Parathyroid adenoma (tissue), 2 donors: ENCODE results near the gene SLCO2A1.
A peak's percentile ranks its signal among the peaks of the same experiment; 100 is the strongest.

Source experiments
- H2AFZ ChIP-seq: fragments of 300-600 bp; sonication (generic); one replicate; pipeline ENCODE4 v1.7.0; 2017; ENCODE audit warnings: antibody characterized with exemption, mild to moderate bottlenecking
- H3K27ac ChIP-seq: fragments of 300-600 bp; sonication (generic); one replicate; pipeline ENCODE4 v1.7.0; 2017
- H3K27me3 ChIP-seq: fragments of 300-600 bp; sonication (generic); one replicate; pipeline ENCODE4 v1.7.0; 2017; ENCODE audit warnings: low read length; ENCODE audit not compliant: control insufficient read depth, insufficient read depth
- H3K36me3 ChIP-seq: fragments of 300-600 bp; sonication (generic); one replicate; pipeline ENCODE4 v1.7.0; 2017; ENCODE audit warnings: low read length; ENCODE audit not compliant: control insufficient read depth, insufficient read depth
- H3K4me1 ChIP-seq: fragments of 300-600 bp; sonication (generic); one replicate; pipeline ENCODE4 v1.7.0; 2017; ENCODE audit warnings: control low read depth
- H3K4me2 ChIP-seq: fragments of 300-600 bp; sonication (generic); one replicate; pipeline ENCODE4 v1.7.0; 2017; ENCODE audit warnings: low read length
- H3K4me3 ChIP-seq: fragments of 300-600 bp; sonication (generic); one replicate; pipeline ENCODE4 v1.7.0; 2017; ENCODE audit warnings: low read depth, low read length
- H3K79me2 ChIP-seq: fragments of 300-600 bp; sonication (generic); one replicate; pipeline ENCODE4 v1.7.0; 2017; ENCODE audit warnings: control low read depth
- H3K9ac ChIP-seq: fragments of 300-600 bp; sonication (generic); one replicate; pipeline ENCODE4 v1.7.0; 2017; ENCODE audit warnings: mild to moderate bottlenecking
- H3K9me3 ChIP-seq: fragments of 300-600 bp; sonication (generic); one replicate; pipeline ENCODE4 v1.7.0; 2017; ENCODE audit warnings: low read length; ENCODE audit not compliant: control insufficient read depth
- TF ChIP-seq, protein P1 (sequence below): fragments of 300-600 bp; sonication (generic); IDR thresholded peaks from one replicate; pipeline ENCODE4 v1.7.0; 2017; ENCODE audit warnings: antibody characterized with exemption, mild to moderate bottlenecking
- donor health status: primary hyperparathyroidism.

SLCO2A1 gene

DNA sequence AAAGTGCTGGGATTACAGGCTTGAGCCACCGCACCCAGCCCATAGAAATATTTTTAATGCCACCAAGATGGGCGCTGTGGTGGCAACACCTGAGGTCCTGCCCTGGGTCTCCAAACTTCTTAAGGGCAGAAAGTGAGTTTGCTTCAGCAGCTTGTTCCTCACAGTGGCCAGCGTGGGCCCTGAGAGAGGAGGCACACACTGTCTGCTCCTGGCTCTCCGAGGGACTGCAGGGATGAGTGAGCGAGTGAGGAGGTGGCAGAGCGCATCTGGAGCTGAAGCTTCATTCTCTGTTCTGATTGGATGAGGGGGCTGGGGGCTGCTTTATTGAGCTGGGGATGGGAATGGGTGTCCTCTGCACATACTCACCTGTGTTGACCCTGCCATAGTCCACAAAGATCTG lies 76.4 kb downstream of the SLCO2A1 start:
- Histone ChIP-seq H3K36me3 (no peaks in the 10 kb centered on the region), H3K27ac (no peak overlapping the region), H3K9me3 (no peaks in the 10 kb centered on the region), H3K79me2 (no peaks in the 10 kb centered on the region), H3K4me1 (no peaks in the 10 kb centered on the region), H3K27me3 (no peaks in the 10 kb centered on the region), H2AFZ (no peak overlapping the region), H3K4me2 (no peak overlapping the region), H3K4me3 (no peak overlapping the region), H3K9ac (no peak overlapping the region)
- TF ChIP-seq, protein P1, sequence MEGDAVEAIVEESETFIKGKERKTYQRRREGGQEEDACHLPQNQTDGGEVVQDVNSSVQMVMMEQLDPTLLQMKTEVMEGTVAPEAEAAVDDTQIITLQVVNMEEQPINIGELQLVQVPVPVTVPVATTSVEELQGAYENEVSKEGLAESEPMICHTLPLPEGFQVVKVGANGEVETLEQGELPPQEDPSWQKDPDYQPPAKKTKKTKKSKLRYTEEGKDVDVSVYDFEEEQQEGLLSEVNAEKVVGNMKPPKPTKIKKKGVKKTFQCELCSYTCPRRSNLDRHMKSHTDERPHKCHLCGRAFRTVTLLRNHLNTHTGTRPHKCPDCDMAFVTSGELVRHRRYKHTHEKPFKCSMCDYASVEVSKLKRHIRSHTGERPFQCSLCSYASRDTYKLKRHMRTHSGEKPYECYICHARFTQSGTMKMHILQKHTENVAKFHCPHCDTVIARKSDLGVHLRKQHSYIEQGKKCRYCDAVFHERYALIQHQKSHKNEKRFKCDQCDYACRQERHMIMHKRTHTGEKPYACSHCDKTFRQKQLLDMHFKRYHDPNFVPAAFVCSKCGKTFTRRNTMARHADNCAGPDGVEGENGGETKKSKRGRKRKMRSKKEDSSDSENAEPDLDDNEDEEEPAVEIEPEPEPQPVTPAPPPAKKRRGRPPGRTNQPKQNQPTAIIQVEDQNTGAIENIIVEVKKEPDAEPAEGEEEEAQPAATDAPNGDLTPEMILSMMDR: no peak

DNA sequence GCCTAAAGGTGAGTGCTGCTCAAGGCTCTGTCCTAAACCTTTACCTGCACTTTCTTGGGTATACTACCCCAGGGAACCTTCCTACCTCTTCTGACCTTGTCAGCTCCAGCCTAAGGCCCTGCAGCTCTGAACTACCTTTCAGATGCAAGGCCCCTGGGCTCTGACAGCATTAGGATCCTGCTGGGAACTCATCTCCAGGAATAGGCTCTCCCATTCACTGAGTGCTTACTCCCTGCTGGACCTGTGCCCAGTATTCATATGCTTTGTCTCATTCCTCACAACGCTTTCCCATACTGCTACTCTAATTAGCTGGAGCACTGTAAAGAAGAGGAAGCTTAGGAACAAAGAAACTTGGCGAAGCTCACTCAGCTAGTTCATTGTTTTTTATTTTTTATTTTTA lies 80.3 kb downstream of the SLCO2A1 start:
- H2AFZ ChIP-seq: no peak overlapping the region
- H3K4me2 ChIP-seq: no peak overlapping the region
- no peaks in the 10 kb centered on the region for H3K4me1 ChIP-seq
- no peaks in the 10 kb centered on the region for H3K27me3 ChIP-seq
- H3K9me3 ChIP-seq: no peaks in the 10 kb centered on the region
- H3K27ac ChIP-seq: no peak overlapping the region
- no peaks in the 10 kb centered on the region for H3K36me3 ChIP-seq
- H3K9ac ChIP-seq: no peak overlapping the region
- no peaks in the 10 kb centered on the region for H3K79me2 ChIP-seq
- TF ChIP-seq, protein P1: no peak
- H3K4me3 ChIP-seq: no peak overlapping the region

DNA sequence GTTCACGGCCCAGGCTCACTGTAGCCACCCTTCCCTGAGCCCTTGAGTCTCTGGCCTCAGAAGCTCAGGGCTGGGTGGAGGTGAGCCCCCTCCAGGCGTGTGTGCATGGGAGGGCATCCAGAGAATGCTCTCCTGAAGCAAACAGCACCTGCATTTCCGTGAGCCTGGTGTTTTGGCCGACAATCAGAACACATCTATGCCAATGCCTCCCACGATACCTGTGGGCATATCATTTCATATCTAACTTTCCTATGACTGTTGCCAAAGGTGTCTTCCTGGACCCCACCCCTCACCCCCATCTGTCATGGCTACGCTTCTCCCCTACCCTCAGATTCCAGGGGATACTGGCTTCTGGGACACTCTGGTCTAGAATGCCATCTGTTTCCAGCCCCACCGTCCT lies 80.7 kb downstream of the SLCO2A1 start:
- Histone ChIP-seq H2AFZ (no peak overlapping the region), H3K79me2 (no peaks in the 10 kb centered on the region), H3K4me1 (no peaks in the 10 kb centered on the region), H3K27ac (no peak overlapping the region), H3K36me3 (no peaks in the 10 kb centered on the region), H3K9me3 (no peaks in the 10 kb centered on the region), H3K9ac (no peak overlapping the region), H3K4me3 (no peak overlapping the region), H3K27me3 (no peaks in the 10 kb centered on the region), H3K4me2 (no peak overlapping the region)
- TF ChIP-seq, protein P1: no peak

DNA sequence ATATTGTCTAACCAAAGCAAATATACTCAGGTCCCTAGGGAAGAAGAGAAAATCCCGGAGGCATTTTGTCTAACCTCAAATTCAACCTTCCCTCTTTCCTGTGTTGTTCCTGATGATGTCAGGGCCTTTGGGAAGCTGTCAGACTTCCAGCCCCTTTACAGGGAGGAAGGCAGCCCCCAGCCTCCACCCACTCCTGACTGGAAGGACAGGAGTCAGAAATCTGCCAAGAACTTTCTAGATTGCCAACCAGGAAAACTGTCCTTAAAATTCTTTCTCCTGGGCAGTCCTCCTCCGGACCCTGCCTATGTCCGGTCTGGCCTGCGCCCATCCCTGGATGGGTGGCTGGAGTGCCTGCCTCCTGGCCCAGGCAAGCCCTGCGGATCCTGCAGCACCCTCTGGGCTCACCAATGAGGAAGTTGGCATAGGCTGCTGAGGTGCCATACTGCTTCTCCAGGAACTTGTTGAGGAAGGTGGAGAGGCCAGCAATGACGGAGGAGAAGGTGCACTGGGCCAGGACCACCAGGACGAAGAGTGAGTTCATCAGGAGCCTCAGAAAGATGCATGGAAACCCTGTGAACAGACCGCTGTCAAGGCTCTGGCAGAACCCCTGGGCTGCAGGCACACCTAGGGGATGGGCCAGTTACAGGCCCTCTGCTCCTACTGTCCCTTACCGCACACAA lies 81.5 kb downstream of the SLCO2A1 start:
- H3K4me2 ChIP-seq: no peak overlapping the region
- peak overlapping the region; percentile 36 for H3K27ac ChIP-seq
- no peaks in the 10 kb centered on the region for H3K9me3 ChIP-seq
- no peak overlapping the region for H3K4me3 ChIP-seq
- no peaks in the 10 kb centered on the region for H3K4me1 ChIP-seq
- no peak overlapping the region for H2AFZ ChIP-seq
- no peaks in the 10 kb centered on the region for H3K36me3 ChIP-seq
- no peaks in the 10 kb centered on the region for H3K27me3 ChIP-seq
- TF ChIP-seq, protein P1: no peak
- H3K79me2 ChIP-seq: no peaks in the 10 kb centered on the region
- no peak overlapping the region for H3K9ac ChIP-seq

DNA sequence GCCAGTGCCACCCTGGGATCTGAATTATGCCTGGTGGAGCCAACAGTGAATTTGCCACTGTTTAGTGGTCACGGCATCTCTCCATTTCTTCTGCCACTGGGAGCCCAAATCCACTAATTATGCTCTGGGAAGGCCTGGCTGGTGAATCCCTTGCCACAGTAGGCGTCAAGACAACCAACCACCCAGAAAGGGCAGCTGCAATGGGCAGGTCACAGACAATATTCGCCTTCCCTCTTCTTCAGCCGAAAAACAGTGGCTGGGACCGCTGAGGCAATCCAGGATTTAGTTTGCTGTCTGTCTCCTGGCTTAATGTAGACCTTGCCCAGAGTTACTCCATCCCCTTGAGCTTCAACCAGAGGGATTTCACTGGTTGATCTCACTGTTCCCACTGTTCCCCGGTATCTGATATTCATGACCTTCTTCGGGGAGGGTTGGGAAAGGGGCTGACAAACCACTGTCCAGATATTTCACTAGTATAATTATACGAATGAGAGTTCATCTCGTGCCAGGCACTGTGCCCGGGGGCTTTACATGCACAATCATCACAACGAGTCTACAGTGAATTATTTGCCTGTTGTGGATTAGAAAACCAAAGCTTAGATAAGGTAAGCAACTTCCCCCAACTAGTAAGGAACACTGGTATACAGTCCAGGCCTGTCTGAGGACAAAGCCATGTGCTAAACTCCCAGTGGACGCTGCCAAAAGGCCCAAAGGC lies 84.2 kb downstream of the SLCO2A1 start:
- Histone ChIP-seq H3K9me3 (no peaks in the 10 kb centered on the region), H3K36me3 (no peaks in the 10 kb centered on the region), H3K27ac (peak overlapping the region; percentile 42), H2AFZ (no peak overlapping the region), H3K4me1 (peaks cover 3% of the 10 kb centered on the region), H3K4me3 (no peak overlapping the region), H3K4me2 (no peak overlapping the region), H3K27me3 (no peaks in the 10 kb centered on the region), H3K79me2 (no peaks in the 10 kb centered on the region), H3K9ac (no peak overlapping the region)
- TF ChIP-seq, protein P1: no peak
